K562 (cell line): ENCODE measurements around the gene SMCO1. TPM values are rescaled to one million over a fixed set of nuclear protein-coding genes. Genes with fewer than 3 reads are reported as not detected.

Source experiments
- RFX1 ChIP-seq: fragments of 450-650 bp; IDR thresholded peaks from 2 replicates; pipeline ENCODE4 v1.6.1; 2016; ENCODE audit warnings: mild to moderate bottlenecking, moderate library complexity
- ZNF407 ChIP-seq: fragments of 450-650 bp; IDR thresholded peaks from 2 replicates; pipeline ENCODE4 v1.6.1; 2016; ENCODE audit warnings: low read depth
- polyA plus RNA-seq, 8 experiments: library from polyadenylated mRNA; depleted of rRNA in 4 of 8; stranded (reverse) in 5 of 8; unstranded in 3 of 8; fragments of >200 nt; fragmentation: Nextera tagmentation in 2 of 8; fragmentation: Illumina TruSeq in 1 of 8; extraction: Ambion mirVana in 2 of 8; extraction: Trizol in 1 of 8; gene quantifications; 2 replicates each; pipeline versions ENCODE4 v1.2.1 to v1.2.3, GENCODE V29; 2011 to 2014; ENCODE audit warnings: inconsistent platforms in 1 of 8, missing spikeins in 1 of 8
- total RNA-seq, 7 experiments: library from RNA; depleted of rRNA in 6 of 7; stranded (reverse); fragments of >200 nt in 6 of 7; fragmentation: Illumina TruSeq in 2 of 7; extraction: Trizol in 2 of 7; gene quantifications; 2 replicates each; pipeline versions ENCODE4 v1.2.1 to v1.2.3, GENCODE V29; 2011 to 2021; ENCODE audit warnings: low replicate concordance in 1 of 7

The SMCO1 gene
- total and polyA plus RNA-seq, 9 of the 15 experiments (the other 6 are each of a cell fraction or from before 2014, with no cell fraction given) = 0.05 to 0.35 (median 0.12) TPM; not detected in 5

GRCh38 chr3:196511646-196512425, 3.3 kb downstream of the SMCO1 start (continued):
- TF ChIP-seq ZNF407 = peak; percentile 83
- peak; percentile 84 for TF ChIP-seq RFX1
